Activated T-cell treated with anti-CD3 and anti-CD28 coated beads for 48 hours (primary cell): ENCODE data around the gene GAPDH.
"Not testable (repeated sequence)": the region's sequence is repeated elsewhere in the genome, so short reads cannot be mapped to it uniquely, and the experiment has no call there.

Experiments
- DNase-seq: peaks from one replicate; pipeline ENCODE4 v3.0.0-alpha.2; 2020; ENCODE audit warnings: low read depth

Gene GAPDH

DNA sequence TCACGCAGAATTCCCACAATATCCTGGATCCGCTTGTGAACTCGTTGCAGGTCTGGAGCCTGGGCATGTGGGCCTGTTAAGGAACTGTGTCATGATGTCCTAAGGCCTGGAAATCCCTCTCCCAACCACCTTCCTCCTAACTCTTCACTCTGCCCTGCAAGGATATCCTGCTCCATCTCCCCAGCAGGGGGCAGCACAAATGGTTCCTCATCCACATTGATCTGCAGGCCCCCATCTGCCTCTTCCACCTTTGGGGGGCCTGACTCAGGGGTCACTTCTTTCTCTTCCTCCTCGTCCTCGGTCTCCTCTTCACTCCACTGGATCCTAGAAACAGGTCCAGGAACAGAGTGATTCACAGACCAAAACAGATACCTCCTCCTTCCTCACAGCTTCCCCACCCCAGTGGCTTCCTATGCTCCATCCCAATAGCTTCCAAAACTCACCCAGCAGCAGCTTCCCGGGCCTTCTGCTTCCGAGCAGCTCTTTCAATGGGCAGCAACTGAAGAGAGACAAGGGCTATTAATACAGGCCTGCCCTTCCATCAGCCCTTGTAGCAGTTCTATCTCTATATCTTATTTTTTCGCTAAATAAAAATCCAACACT is 29.2 kb downstream of the GAPDH start:
- peak; percentile 57 for DNase-seq

DNA sequence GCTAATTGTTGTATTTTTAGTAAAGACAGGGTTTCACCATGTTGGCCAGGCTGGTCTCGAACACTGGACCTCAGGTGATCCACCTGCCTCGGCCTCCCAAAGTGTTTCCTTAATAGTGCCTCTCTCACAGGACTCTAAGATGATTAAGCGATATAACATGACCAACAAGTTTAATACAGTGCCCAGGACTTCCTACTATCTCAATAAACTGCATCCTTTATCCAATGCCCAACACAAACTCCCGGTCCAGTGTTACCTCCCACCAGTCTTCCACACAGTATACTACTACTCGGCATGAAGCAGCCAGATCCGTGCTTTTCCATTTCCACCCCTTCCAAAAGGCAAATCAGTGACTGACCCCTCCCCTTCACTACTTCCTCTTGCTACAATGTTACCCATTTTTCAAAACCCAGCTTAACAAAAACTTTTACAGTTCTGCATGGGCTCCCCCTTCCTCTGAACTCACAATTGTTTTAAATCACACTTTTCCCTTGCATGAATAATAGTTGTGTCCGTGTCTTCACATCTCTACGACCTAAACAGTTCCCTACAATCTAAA is 32.9 kb downstream of the GAPDH start:
- DNase-seq, result no peak

DNA sequence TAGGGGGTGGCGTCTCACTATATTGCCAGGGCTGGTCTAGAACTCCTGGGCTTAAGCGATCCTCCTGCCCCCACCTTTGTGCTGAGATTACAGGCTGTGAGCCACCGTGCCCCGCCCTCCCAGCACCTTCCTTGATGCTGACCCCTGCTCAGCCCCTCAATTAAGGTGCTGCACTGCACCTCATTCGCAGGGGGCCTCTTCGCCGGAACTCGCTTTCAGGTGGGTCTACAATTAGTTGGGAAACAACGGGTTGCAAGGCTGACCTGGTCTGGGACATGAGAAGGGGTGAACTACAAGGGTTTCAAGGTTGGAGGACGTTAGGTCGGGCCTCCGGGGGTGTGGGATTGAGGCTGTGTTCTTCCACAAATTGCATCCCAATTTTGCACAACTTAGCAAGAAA is 35.0 kb downstream of the GAPDH start:
- no peak for DNase-seq

DNA sequence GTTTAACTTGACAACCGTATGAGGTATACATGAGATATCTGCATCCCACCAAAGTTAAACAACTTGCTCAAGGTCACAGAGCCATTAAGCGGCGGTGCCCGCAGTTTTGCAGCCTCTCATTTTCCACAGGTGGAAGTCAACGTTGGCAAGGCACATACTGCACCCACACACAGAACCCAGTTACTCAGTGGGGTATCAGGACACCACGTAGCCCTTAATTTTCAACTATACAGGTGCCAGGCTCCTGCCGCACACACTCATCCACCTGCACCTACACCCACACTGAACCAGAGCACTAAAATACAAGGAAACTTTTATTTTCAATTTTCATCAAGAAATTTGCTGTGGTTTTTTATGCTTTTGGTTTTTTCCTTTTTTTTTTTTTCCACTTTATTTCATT is 35.5 kb downstream of the GAPDH start:
- no peak for DNase-seq

DNA sequence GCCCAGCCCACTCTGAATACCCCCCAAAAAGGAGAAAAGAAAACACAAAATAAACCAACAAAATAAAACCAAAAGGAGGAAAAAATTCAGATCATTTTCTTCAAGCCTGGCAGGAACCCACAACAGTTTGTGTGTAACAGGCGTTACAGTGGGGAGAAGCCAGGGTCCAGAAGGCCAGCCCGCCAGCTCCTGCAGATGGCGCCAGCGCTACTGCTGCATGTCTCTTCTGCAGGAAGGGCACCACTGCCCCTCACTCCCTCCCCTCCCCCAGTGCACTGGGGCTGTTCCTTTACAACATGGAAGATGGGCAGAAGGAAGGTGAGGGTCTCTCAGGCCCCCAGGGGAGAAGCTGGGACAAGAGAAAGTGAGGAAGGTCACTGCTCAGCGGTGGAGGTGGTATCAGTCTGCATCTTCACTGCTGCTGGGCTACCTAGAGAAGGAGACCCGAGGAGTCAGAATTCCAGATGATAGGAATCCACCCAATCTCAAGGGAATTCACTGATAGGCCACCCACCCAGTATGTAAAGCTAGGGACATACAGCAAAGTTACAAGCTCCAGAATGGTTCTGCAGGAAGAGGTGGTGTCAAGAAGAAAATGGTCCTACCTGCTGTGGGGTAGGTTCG is 36.1 kb downstream of the GAPDH start:
- DNase-seq, result peak; percentile 43

DNA sequence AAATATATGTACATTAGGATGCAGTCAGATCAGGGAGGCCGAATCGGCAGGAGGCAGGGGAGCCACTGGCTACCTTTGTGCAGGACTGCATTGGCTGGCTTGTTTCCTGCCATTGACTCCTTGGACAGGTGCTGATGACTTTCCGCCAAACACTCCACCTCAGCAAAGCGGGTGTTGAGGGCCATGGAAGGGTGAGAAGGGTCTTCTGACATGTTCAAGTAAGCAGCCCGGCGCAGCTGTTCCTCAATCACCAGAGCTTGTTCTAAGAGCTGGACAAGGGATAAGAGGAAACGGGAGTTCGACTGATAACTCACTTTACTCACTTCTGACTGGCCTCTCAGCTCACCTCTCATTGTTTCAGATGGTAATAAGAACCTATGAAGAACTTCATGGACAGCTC is 38.7 kb downstream of the GAPDH start:
- DNase-seq, result no peak

DNA sequence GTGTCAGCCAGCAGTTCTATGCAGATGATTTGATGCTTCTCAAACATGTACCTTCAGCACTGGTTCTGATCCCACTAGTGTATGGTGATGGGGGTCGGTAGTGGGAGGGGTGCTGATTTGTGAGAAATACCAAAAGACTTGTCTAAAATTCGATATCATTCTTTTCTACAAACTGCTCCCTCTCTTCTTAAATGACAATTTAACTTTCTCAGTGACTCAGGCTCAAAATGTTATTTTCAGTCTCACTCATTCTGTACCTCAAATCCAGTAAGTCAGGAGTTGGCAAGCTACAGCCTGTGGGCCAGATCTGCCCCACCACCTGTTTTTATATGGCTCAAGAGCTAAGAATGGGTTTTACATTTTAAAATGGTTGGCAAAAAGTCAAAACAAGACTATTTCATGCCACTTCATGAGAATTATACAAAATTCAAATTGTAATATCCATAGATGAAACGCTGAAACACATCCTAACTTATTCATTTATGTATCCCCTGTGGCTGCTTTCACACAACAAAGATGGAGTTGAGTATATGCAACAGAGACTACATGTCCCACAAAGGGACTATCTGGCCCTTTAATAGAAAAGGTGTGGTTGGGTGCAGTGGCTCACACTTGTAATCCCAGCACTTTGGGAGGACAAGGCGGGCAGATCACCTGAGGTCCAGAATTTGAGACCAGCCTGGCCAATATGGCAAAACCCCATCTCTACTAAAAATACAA is 40.4 kb downstream of the GAPDH start:
- DNase-seq, result peak; percentile 25

DNA sequence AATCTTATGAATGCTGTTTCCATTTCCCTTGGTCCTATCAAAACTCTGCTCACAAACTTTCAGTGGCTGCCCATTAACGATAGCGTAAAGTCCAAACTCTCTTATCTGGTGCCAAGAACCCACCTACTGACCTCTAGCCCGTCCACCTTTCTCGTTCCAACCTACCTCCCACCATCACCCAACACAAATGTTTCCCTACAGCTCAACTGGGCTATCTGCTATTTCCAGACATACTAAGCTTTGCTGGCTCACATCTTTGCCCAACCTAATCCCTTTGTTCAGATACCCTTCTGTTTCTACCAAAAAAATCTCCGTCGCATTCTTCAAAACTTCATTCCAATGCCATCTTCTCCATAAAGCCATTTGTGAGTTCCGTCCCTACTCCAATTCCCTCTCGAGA is 41.3 kb downstream of the GAPDH start:
- no peak for DNase-seq

DNA sequence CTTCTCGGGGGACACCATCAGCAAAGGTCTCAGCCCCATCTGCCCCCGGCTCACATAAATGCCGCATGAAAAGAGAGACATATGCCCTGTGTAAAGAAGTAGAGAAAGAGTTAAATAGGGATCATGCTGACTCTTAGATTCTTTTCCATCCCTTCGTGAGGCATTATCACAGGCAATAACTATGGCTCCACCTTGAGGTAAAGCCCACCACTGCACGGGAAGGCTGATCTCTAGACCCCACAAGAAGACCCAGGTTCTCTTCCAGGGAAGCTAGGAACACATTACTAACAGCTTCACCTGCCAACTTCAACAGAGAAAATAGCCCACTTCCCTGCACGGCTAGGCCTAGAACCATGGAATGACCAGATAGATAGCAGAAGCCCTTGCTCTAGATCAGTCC is 47.9 kb downstream of the GAPDH start:
- DNase-seq, result no peak

DNA sequence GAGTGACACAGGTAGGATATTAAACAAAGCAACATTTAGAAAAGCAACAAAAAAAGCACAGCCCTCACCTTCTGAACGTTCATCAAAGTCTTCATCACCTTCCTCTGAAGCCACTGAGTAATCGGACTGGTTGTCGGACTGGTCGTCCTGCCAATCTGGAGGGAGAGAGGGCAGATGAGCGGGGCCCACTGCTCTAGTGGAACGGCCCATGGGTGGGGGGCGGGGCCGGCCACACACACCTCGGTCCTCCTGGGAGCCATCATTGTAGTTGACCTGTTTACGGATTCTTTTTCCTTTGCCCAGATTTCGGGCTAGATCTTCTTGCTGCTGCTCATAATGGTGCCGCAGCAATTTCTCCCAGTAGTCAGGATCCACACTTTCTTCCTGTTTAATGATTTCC is 48.6 kb downstream of the GAPDH start:
- no peak for DNase-seq

DNA sequence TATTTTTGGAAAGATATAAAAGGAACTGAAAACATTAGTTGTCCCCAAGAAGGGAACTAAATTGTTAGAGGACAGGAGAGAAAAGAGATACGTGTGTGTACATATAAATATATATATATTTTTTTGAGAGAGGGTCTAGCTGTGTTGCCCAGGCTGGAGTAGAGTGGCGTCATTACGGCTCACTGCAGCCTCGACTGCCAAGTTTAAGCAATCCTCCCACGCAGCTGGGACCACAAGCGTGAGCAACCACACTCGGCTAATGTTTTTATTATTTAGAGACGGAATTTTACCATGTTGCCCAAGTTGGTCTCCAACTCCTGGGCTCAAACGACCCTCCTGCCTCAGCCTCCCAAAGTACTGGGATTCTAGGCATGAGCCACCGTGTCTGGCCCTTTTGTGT is 50.0 kb downstream of the GAPDH start:
- no peak for DNase-seq

DNA sequence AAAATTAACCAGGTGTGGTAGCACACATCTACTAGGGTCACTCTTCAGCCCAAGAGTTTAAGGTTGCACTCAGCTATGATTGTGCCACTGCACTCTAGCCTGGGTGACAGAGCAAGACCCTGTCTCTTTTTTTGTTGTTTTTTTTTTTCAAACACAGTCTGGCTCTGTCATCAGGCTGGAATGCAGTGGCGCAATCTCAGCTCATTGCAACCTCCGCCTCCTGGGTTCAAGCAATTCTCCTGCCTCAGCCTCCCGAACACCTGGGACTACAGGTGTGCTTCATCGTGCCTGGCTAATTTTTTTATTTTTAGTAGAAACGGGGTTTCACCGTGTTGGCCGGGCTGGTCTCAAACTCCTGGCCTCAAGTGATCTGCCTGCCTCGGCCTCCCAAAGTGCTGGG is 52.3 kb downstream of the GAPDH start:
- DNase-seq, result not testable (repeated sequence)
